A549 treated with Hydrocortisone at 1 μM for 4 hours (cell line): ENCODE data around the gene PDZRN3. TPM values are rescaled to one million over a fixed set of nuclear protein-coding genes. Genes with fewer than 3 reads are reported as not detected.

Source experiments
- total RNA-seq: library from RNA; stranded (reverse); fragments of 200-300 nt; extraction: Qiagen RNA extraction; gene quantifications from 5 replicates; pipeline ENCODE4 v1.2.3, GENCODE V29; 2022

The PDZRN3 gene
- 0.05 TPM in 1 of 5 replicates, not detected in the others for total RNA-seq

GRCh38 chr3:73624821-73625665 is at the start of gene PDZRN3:
TSS of gene PDZRN3 (minus strand) at chr3:73624941.

